DMS 273 (cell line): Measurements from ENCODE around the gene FAM50A.
A peak's percentile ranks its signal among the peaks of the same experiment; 100 is the strongest.

ENCODE experiments used
- DNase-seq: peaks from one replicate; lab custom pipeline; 2025; ENCODE audit not compliant: unreplicated experiment; lab: John Stamatoyannopoulos, UW

FAM50A gene

GRCh38 chrX:154463611-154464220, 19.8 kb downstream of the FAM50A start:
- DNase-seq, result no peak

- no peak for DNase-seq
Observed at GRCh38 chrX:154464806-154465365, 20.9 kb downstream of the FAM50A start.

- DNase-seq, result no peak
Observed at GRCh38 chrX:154465601-154466000, 21.7 kb downstream of the FAM50A start.

GRCh38 chrX:154466036-154466435, 22.1 kb downstream of the FAM50A start:
- DNase-seq, result no peak

- DNase-seq, result no peak
Observed at GRCh38 chrX:154466907-154467306, 23.0 kb downstream of the FAM50A start.

GRCh38 chrX:154467556-154467955, 23.6 kb downstream of the FAM50A start:
- DNase-seq, result no peak

GRCh38 chrX:154468217-154468616, 24.3 kb downstream of the FAM50A start:
- no peak for DNase-seq

GRCh38 chrX:154469114-154469513, 25.2 kb downstream of the FAM50A start:
- DNase-seq, result no peak

GRCh38 chrX:154469880-154470279, 25.9 kb downstream of the FAM50A start:
- DNase-seq, result no peak

- DNase-seq, result no peak
Observed at GRCh38 chrX:154470434-154470833, 26.5 kb downstream of the FAM50A start.

- DNase-seq, result no peak
Observed at GRCh38 chrX:154470914-154471568, 27.1 kb downstream of the FAM50A start.

GRCh38 chrX:154471839-154472684, 28.1 kb downstream of the FAM50A start:
- no peak for DNase-seq

- DNase-seq, result no peak
Observed at GRCh38 chrX:154472685-154473632, 29.0 kb downstream of the FAM50A start.

- DNase-seq, result no peak
Observed at GRCh38 chrX:154473683-154474082, 29.7 kb downstream of the FAM50A start.

GRCh38 chrX:154476821-154477220, 32.9 kb downstream of the FAM50A start:
- DNase-seq, result no peak

- DNase-seq, result no peak
Observed at GRCh38 chrX:154477891-154478477, 34.0 kb downstream of the FAM50A start.

- peak; percentile 93 for DNase-seq
Observed at GRCh38 chrX:154478728-154479622, 35.0 kb downstream of the FAM50A start, which contains the start of gene LAGE3. Gene LAGE3 (minus strand): TSS chrX:154479281. CDS start chrX:154478915, 366 bp downstream.

GRCh38 chrX:154481195-154481594, 37.3 kb downstream of the FAM50A start:
- DNase-seq, result no peak
